Muscle layer of colon (tissue), 2 donors: Measurements from ENCODE around the gene SDK2.

Experiments used
- H3K27ac ChIP-seq: one replicate; pipeline ENCODE4 v1.7.0; 2013; ENCODE audit warnings: low read depth, mild to moderate bottlenecking, low read length, moderate library complexity
- H3K27me3 ChIP-seq, 2 donors: one replicate each; pipeline ENCODE4 v1.7.0; 2013; ENCODE audit warnings: low read length in 2 of 2, mild to moderate bottlenecking in 2 of 2; ENCODE audit not compliant: insufficient read depth in 2 of 2, control insufficient read depth in 1 of 2
- H3K36me3 ChIP-seq: one replicate; pipeline ENCODE4 v1.7.0; 2013; ENCODE audit warnings: mild to moderate bottlenecking, low read length; ENCODE audit not compliant: insufficient read depth
- H3K4me1 ChIP-seq: one replicate; pipeline ENCODE4 v1.7.0; 2013; ENCODE audit warnings: mild to moderate bottlenecking, low read length; ENCODE audit not compliant: insufficient read depth
- H3K4me3 ChIP-seq, 2 donors: one replicate each; pipeline ENCODE4 v1.7.0; 2013; ENCODE audit warnings: low read length in 2 of 2, low read depth in 1 of 2, mild to moderate bottlenecking in 1 of 2, moderate library complexity in 1 of 2
- H3K9ac ChIP-seq: one replicate; pipeline ENCODE4 v1.7.0; 2013; ENCODE audit warnings: low read length
- H3K9me3 ChIP-seq: one replicate; pipeline ENCODE4 v1.7.0; 2013; ENCODE audit warnings: mild to moderate bottlenecking, low read length
- donor health status: abdominal sarcoma.
- donor health status: Adenocarcinoma of cecum.

The SDK2 gene

DNA sequence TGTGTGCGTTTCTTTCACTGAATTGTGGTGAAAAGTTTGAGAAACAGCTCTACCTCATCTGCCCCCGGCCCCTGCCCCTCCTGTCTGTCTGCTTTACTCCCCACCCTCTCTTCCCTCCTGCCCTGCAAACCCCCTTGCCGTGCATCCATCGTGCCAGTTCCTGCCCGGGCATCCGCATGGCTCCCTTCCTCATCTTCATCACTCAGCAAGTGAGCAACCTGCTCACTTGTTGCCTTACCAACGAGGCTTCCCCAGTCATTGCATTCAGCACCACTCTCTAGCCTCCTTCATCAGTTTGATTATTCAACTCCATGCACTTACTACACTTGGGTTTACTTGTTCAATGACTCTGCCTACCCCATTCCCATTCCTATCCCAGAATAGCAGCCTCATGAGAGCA, 34.8 kb upstream of the SDK2 start:
- Histone ChIP-seq H3K4me1 (no peaks in the 10 kb centered on the region), H3K27me3 (no peaks in the 10 kb centered on the region), H3K36me3 (no peaks in the 10 kb centered on the region), H3K9ac (no peak overlapping the region), H3K27ac (no peak overlapping the region), H3K9me3 (no peaks in the 10 kb centered on the region), H3K4me3 (no peak overlapping the region)

DNA sequence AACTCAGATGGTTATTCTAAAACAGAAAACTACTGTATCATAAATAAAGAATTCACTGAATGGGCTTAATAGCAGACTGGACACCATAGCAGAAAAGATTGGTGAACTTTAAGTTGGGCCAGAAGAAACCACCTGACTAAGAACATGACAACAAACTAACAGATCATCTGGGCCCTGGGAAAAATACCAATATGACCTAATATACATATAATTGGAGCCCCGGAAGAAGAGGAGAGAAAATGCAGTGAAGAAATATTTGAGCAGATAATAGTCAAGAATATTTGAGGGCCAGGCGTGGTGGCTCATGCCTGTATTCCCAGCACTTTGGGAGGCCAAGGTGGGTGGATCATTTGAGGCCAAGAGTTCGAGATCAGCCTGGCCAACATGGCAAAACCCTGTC, 25.5 kb upstream of the SDK2 start:
- Histone ChIP-seq H3K36me3 (no peaks in the 10 kb centered on the region), H3K27me3 (peaks cover 3 to 5% of the 10 kb centered on the region in 2 donors)

DNA sequence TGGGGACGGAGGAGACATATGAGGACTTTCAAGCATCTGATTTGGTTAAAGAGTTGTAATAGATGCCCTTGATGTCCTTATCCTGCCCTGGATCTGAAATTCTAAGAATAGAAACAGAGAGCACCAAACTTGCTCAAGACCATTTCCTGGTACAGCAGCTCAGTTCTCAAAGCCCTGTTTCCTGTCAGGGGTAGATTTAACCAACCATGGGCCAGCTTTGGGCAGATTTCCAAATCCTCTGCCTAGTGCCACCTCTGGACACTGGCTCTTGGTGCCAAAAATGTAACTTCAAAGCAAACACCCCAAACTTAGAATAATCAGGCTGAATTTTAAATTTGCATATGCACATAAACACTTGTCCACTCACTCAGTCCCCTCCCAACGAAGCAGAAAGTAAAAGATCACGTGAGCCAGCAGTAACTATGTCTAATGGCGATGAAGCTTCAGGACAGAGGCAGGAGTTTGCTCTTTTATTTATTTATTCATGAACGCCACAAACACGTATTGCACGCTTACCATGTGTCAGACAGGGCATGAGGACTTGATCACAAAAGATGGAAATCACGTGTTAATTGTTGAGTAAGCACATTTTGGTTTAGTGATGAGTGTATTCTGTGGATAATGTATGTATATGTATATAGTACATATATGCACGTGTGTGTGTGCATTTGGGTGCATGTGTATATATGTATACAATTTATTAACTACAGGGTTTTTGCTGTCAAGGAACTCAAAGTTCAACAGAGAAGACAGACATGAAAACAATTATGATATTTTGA, 23.1 kb upstream of the SDK2 start:
- no peak overlapping the region for H3K27ac ChIP-seq
- no peaks in the 10 kb centered on the region for H3K36me3 ChIP-seq
- no peaks in the 10 kb centered on the region for H3K9me3 ChIP-seq
- H3K9ac ChIP-seq = no peak overlapping the region
- H3K4me1 ChIP-seq = no peaks in the 10 kb centered on the region
- no peak overlapping the region for H3K4me3 ChIP-seq
- peaks cover 3 to 5% of the 10 kb centered on the region in 2 donors for H3K27me3 ChIP-seq

More for the DNA sequence above, 25.5 kb upstream of the SDK2 start:
- H3K4me3 ChIP-seq = no peak overlapping the region
- H3K4me1 ChIP-seq = no peaks in the 10 kb centered on the region
- no peak overlapping the region for H3K9ac ChIP-seq
- no peaks in the 10 kb centered on the region for H3K9me3 ChIP-seq
- no peak overlapping the region for H3K27ac ChIP-seq

DNA sequence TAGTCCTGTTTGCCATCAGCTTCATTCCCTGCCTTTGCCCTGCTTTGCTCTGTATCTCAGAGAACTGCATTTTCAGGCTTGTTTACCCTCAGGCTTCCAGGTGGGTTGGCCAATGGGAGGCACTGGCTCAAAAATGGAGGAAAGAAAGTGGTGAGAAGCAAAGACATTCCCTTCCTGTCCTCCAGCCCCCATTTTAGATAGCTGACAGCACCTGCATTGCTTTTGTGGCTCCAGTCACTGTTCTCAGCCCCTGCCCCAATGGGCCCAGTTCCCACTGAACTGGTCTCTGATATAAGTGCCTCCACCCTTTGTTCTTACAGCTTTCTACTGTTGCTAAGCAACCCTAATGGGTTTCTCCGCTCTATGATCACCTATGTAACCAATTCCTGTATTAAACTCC, 19.4 kb upstream of the SDK2 start:
- Histone ChIP-seq H3K9ac (no peak overlapping the region), H3K9me3 (no peaks in the 10 kb centered on the region), H3K4me3 (no peak overlapping the region), H3K27me3 (peaks cover 3 to 5% of the 10 kb centered on the region in 2 donors), H3K27ac (no peak overlapping the region), H3K36me3 (no peaks in the 10 kb centered on the region), H3K4me1 (no peaks in the 10 kb centered on the region)

DNA sequence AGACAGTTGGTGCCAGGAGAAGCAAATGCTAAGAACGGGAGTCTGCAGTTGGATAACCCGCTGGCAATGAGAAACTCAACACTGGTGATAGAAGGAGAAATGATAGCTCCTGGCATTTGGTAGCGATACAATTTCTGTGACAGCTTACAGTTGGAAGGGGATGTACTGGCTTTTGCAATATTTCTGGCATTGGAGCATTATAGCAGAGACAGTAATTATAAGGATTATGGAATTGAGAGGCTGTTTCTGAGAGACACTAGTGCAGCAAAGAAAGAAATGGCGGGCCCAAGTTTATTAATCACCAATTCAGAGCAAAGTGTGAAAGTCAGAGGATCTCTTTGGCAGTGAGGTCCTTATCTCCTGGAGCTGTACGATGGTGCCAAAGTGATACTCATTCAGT, 16.1 kb upstream of the SDK2 start:
- Histone ChIP-seq H3K9ac (no peak overlapping the region), H3K9me3 (no peaks in the 10 kb centered on the region), H3K27me3 (peaks cover 0 to 2% of the 10 kb centered on the region in 2 donors), H3K4me3 (no peak overlapping the region), H3K36me3 (no peaks in the 10 kb centered on the region), H3K4me1 (no peaks in the 10 kb centered on the region), H3K27ac (no peak overlapping the region)

DNA sequence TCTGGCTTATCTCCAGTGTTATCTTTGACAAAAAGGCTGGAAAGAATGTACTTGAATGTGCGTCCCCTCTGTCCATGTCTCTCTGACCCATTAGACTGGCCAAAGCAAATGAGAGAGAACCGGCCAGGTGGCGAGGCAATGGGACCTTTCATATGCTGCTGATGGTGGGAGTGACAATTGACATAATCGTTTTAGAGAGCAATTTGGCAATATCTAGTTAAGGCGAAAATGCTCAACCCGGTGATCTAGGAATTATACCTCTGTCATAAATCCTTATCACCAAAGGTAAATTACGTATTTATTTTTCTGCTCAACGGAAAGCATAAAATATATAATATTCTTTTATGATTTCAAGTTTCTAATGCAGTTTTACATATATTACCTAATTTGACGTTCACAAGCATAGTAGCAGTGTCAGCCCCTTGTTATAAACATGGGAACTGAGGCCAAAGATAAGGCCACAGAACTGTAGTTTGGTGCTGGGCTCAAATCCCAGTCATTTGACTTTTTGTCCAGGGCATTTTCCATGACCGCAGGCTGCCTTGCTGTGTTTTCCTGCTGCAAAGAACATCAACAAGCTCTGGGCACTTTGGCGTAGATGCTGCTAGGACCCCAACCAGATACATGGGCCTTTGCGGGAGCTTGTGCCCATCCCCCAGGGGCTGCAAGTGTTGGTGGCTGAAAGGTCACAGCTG, 14.7 kb upstream of the SDK2 start:
- H3K4me3 ChIP-seq = no peak overlapping the region
- no peaks in the 10 kb centered on the region for H3K27me3 ChIP-seq
- no peaks in the 10 kb centered on the region for H3K4me1 ChIP-seq
- no peaks in the 10 kb centered on the region for H3K36me3 ChIP-seq
- H3K9me3 ChIP-seq = no peaks in the 10 kb centered on the region
- no peak overlapping the region for H3K9ac ChIP-seq
- H3K27ac ChIP-seq = no peak overlapping the region

DNA sequence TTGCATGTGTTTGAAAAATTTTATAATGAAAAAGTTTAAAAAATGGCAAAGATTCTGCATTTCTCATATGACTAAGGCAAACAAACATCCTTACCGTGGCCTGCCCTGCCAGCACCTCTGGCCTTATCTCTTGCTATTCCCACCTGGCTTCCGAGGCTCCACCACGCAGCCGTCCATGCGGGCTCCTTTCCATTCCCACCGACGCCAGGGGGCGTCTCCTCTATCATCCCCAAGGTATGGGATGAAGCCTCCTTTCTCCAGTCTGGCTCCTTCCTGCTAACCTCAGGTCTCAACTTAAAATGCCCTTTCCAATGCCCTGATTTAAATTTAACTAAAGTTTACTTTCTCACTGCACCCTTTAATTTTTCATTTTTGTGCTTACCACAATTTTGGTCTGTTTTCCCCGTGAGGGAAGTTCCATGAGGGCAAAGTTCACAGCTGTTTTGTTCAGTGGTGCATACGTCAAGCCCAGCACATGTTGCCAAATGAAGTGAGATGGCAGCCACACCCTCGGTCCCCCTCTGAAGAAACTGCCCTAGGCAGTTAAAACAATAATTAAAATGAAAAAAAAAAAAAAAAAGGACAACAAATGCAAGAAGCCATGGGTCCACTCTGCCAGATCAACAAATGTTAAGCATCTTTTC, 13.3 kb upstream of the SDK2 start:
- Histone ChIP-seq H3K9ac (no peak overlapping the region), H3K27me3 (no peaks in the 10 kb centered on the region), H3K36me3 (no peaks in the 10 kb centered on the region), H3K27ac (no peak overlapping the region), H3K4me3 (no peak overlapping the region), H3K4me1 (no peaks in the 10 kb centered on the region), H3K9me3 (no peaks in the 10 kb centered on the region)

DNA sequence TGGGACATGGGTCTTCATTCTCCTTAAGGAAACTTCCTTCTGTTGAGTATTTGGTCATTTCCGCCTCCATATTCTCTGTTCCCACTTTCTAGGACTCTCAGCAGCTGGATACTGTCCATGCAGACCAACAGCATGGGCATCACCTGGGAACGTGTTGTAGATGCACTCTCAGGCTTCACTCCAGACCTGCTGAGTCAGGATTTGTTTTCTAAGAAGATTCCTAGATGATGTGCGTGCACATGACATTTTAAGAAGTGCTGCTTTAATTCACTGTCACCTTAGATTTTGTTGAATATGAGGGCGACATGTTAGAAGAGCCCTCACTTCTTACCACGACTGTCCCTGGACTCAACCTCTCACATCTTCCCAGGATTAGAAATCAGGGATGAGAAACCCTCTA, 10.0 kb upstream of the SDK2 start:
- H3K4me3 ChIP-seq = no peak overlapping the region
- H3K27me3 ChIP-seq = peaks cover 0 to 9% of the 10 kb centered on the region in 2 donors
- no peak overlapping the region for H3K27ac ChIP-seq
- H3K9me3 ChIP-seq = no peaks in the 10 kb centered on the region
- no peaks in the 10 kb centered on the region for H3K4me1 ChIP-seq
- H3K9ac ChIP-seq = no peak overlapping the region
- no peaks in the 10 kb centered on the region for H3K36me3 ChIP-seq

DNA sequence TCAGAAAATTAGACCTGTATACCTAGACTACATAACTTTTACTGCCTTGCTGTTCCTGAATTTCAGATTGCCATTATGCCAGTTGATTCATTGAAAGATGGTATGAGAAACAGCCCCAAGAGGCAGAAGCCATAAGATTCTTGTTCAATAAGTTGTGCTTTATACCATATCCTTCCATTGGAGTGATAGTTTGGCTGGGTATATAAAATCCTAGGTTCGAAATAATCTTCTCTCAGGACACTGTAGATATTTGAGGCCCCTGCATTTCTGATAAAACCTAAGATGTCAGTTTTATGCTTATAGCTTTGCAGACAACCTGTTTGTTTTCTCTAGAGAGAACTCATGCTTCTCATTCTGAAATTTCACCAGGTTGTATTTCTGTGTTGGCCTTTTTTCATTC, 9.6 kb upstream of the SDK2 start:
- Histone ChIP-seq H3K9ac (no peak overlapping the region), H3K4me3 (no peak overlapping the region), H3K36me3 (no peaks in the 10 kb centered on the region), H3K27ac (no peak overlapping the region), H3K4me1 (no peaks in the 10 kb centered on the region), H3K9me3 (no peaks in the 10 kb centered on the region), H3K27me3 (peaks cover 0 to 10% of the 10 kb centered on the region in 2 donors)

DNA sequence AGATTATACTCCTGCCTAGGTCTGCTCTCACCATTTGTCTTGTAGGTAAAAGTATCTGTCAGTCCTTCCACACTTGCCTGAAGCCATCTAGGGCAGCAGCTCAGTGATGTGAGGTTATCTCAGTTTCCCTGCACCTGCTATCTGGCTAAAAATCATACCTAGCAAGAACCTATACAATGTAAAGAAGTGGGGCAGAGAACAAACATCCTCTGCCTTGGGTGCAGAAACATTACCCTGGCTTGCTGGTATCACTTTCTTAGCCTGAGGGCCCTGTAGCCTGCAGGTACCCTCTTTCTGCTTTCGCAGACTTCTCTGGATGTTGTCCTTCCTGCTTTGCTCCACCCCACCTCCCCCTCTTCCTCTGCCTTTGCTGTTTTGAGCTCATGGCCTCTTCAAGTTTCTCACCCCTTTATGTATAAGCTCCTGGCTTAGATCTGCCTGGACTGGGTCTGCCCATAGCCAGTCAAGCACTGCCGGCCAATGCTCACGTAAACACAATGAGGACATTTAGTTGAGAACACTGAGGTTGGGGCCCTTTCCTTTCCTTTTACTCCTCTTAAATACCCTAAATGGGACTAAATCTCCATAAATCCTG, 8.7 kb upstream of the SDK2 start:
- no peak overlapping the region for H3K4me3 ChIP-seq
- H3K27ac ChIP-seq = no peak overlapping the region
- H3K9ac ChIP-seq = no peak overlapping the region
- H3K36me3 ChIP-seq = no peaks in the 10 kb centered on the region
- peaks cover 3 to 18% of the 10 kb centered on the region in 2 donors for H3K27me3 ChIP-seq
- H3K9me3 ChIP-seq = no peaks in the 10 kb centered on the region
- H3K4me1 ChIP-seq = no peaks in the 10 kb centered on the region

DNA sequence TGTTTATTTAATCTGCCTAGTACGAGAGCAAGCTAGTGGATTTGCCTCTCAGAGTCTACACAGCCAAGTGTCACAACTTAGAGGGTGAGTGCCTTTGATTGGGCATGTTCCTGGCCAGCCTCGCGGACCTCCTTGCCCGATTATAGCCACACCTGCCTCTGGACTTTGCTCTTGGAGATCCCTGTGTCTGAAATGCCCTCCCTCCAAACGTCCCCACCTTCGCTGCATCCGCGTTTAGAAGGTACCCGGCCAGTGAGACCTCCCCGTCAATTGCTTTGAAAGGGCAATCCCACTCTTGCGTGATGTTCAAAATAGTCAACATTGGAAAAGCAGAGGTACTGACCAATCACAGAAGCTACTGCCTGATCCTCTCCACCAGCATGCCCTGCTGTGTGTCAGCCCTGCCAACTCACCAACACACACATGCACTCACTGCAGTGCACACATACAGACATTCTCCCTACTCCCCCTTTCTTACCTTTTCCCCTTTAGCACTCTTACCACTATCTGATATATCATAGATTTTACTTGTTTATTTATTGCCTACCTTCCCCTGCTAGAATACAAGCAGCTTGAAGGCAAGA, 6.5 kb upstream of the SDK2 start:
- Histone ChIP-seq H3K9ac (no peak overlapping the region), H3K27me3 (peaks cover 22 to 38% of the 10 kb centered on the region in 2 donors), H3K4me1 (peaks cover 1% of the 10 kb centered on the region)

More for the DNA sequence above, 6.5 kb upstream of the SDK2 start:
- no peak overlapping the region for H3K27ac ChIP-seq
- no peaks in the 10 kb centered on the region for H3K9me3 ChIP-seq
- no peak overlapping the region for H3K4me3 ChIP-seq
- H3K36me3 ChIP-seq = no peaks in the 10 kb centered on the region
